ENCODE measurements around the gene DDA1.

The DDA1 gene

GRCh38 chr19:17326595-17326966, 17.2 kb downstream of the DDA1 start:
- no peak for TF ChIP-seq GATA3 (IDR thresholded peaks at IDR 0.05; ENCODE audit: low read depth, low read length)
- TF ChIP-seq GATA2 (IDR thresholded peaks at IDR 0.05; ENCODE audit: low read depth, low read length) = no peak

- TF ChIP-seq GATA3 (IDR thresholded peaks at IDR 0.05; ENCODE audit: low read depth, low read length) = no peak
- TF ChIP-seq GATA2 (IDR thresholded peaks at IDR 0.05; ENCODE audit: low read depth, low read length) = no peak
Observed at GRCh38 chr19:17327068-17327653, 17.8 kb downstream of the DDA1 start.

- no peak for TF ChIP-seq GATA2 (IDR thresholded peaks at IDR 0.05; ENCODE audit: low read depth, low read length)
Observed at GRCh38 chr19:17327654-17328516, 18.5 kb downstream of the DDA1 start.

GRCh38 chr19:17328517-17329365, 19.4 kb downstream of the DDA1 start:
- no peak for TF ChIP-seq GATA2 (IDR thresholded peaks at IDR 0.05; ENCODE audit: low read depth, low read length)

- TF ChIP-seq GATA3 (IDR thresholded peaks at IDR 0.05; ENCODE audit: low read depth, low read length) (no peak), GATA2 (IDR thresholded peaks at IDR 0.05; ENCODE audit: low read depth, low read length) (no peak)
Observed at GRCh38 chr19:17329366-17330261, 20.3 kb downstream of the DDA1 start.

GRCh38 chr19:17330262-17331044, 21.1 kb downstream of the DDA1 start:
- TF ChIP-seq GATA3 (IDR thresholded peaks at IDR 0.05; ENCODE audit: low read depth, low read length) (no peak), GATA2 (IDR thresholded peaks at IDR 0.05; ENCODE audit: low read depth, low read length) (no peak)

GRCh38 chr19:17331045-17331558, 21.7 kb downstream of the DDA1 start:
- no peak for TF ChIP-seq GATA3 (IDR thresholded peaks at IDR 0.05; ENCODE audit: low read depth, low read length)
- no peak for TF ChIP-seq GATA2 (IDR thresholded peaks at IDR 0.05; ENCODE audit: low read depth, low read length)

- no peak for TF ChIP-seq GATA3 (IDR thresholded peaks at IDR 0.05; ENCODE audit: low read depth, low read length)
- no peak for TF ChIP-seq GATA2 (IDR thresholded peaks at IDR 0.05; ENCODE audit: low read depth, low read length)
Observed at GRCh38 chr19:17332360-17332676, 23.0 kb downstream of the DDA1 start.

GRCh38 chr19:17332677-17333581, 23.6 kb downstream of the DDA1 start:
- no peak for TF ChIP-seq GATA2 (IDR thresholded peaks at IDR 0.05; ENCODE audit: low read depth, low read length)
- TF ChIP-seq GATA3 (IDR thresholded peaks at IDR 0.05; ENCODE audit: low read depth, low read length) = no peak

GRCh38 chr19:17333611-17334413, 24.4 kb downstream of the DDA1 start:
- TF ChIP-seq GATA3 (IDR thresholded peaks at IDR 0.05; ENCODE audit: low read depth, low read length) (no peak), GATA2 (IDR thresholded peaks at IDR 0.05; ENCODE audit: low read depth, low read length) (no peak)
